HepG2 (cell line): ENCODE data around the gene RUNX3. TPM values are rescaled to one million over a fixed set of nuclear protein-coding genes. Genes with fewer than 3 reads are reported as not detected.
A peak's percentile ranks its signal among the peaks of the same experiment; 100 is the strongest.

Experiments
- ARHGAP35 ChIP-seq: sonication (generic); formaldehyde crosslinking; IDR thresholded peaks from 2 replicates; pipeline ENCODE4 v1.9.0; 2022; ENCODE audit warnings: mild to moderate bottlenecking, inconsistent platforms, moderate library complexity, missing genetic modification reagents, borderline replicate concordance
- CBX1 ChIP-seq: IDR thresholded peaks from one replicate; pipeline ENCODE4 v1.6.1; 2016; ENCODE audit warnings: antibody characterized with exemption, low read depth
- DMAP1 ChIP-seq: IDR thresholded peaks from 2 replicates; pipeline ENCODE4 v1.6.1; 2016
- FOXP4 ChIP-seq: sonication (generic); formaldehyde crosslinking; IDR thresholded peaks from 2 replicates; pipeline ENCODE4 v1.4.0; 2020; ENCODE audit warnings: missing genetic modification reagents
- MAZ ChIP-seq, 2 experiments: sonication (generic) in 1 of 2; formaldehyde crosslinking in 1 of 2; IDR thresholded peaks; 2 replicates each; pipeline versions ENCODE4 v1.5.0 to v1.6.1; 2012 to 2020; ENCODE audit warnings: low read depth in 2 of 2, mild to moderate bottlenecking in 2 of 2, borderline replicate concordance in 1 of 2, improper control_type of control experiment in 1 of 2, low read length in 1 of 2, missing genetic modification reagents in 1 of 2, moderate library complexity in 1 of 2
- MXI1 ChIP-seq: IDR thresholded peaks from 3 replicates; pipeline ENCODE4 v1.6.1; 2012; ENCODE audit warnings: low read depth, low read length, inconsistent platforms, borderline replicate concordance
- MYC ChIP-seq: sonication (generic); formaldehyde crosslinking; IDR thresholded peaks from 2 replicates; pipeline ENCODE4 v1.9.0; 2021; ENCODE audit warnings: missing genetic modification reagents, borderline replicate concordance
- PHF5A ChIP-seq: IDR thresholded peaks from one replicate; pipeline ENCODE4 v1.6.1; 2018; ENCODE audit warnings: low read depth, missing genetic modification reagents; ENCODE audit not compliant: unreplicated experiment
- POLR2AphosphoS5 ChIP-seq: IDR thresholded peaks from 2 replicates; pipeline ENCODE4 v1.6.1; 2012; ENCODE audit warnings: low read depth, low read length
- RFX3 ChIP-seq: IDR thresholded peaks from 2 replicates; pipeline ENCODE4 v1.6.1; 2016; ENCODE audit warnings: missing biosample characterization, missing genetic modification reagents
- RFXANK ChIP-seq: IDR thresholded peaks from 2 replicates; pipeline ENCODE4 v1.6.1; 2016
- SOX13 ChIP-seq, 3 experiments: fragments of 450-650 bp in 1 of 3; sonication (generic) in 1 of 3; formaldehyde crosslinking in 1 of 3; IDR thresholded peaks in 2 of 3; conservative IDR thresholded peaks in 1 of 3; 2 replicates each; pipeline versions ENCODE4 v1.5.0 to v1.6.1; 2016 to 2020; ENCODE audit warnings: antibody characterized with exemption in 1 of 3, mild to moderate bottlenecking in 1 of 3, missing compliant biosample characterization in 1 of 3, missing genetic modification reagents in 1 of 3, moderate library complexity in 1 of 3
- TRIM24 ChIP-seq: sonication (generic); formaldehyde crosslinking; IDR thresholded peaks from 2 replicates; pipeline ENCODE4 v1.8.0; 2022; ENCODE audit warnings: mild to moderate bottlenecking, missing genetic modification reagents
- TSC22D2 ChIP-seq: sonication (generic); formaldehyde crosslinking; IDR thresholded peaks from 2 replicates; pipeline ENCODE4 v1.5.1; 2020; ENCODE audit warnings: missing genetic modification reagents, mild to moderate bottlenecking, borderline replicate concordance
- YY1 ChIP-seq: IDR thresholded peaks from 2 replicates; pipeline ENCODE4 v1.6.1; 2011; ENCODE audit warnings: low read length, low read depth, moderate library complexity, mild to moderate bottlenecking; ENCODE audit not compliant: insufficient read depth, insufficient replicate concordance
- ZBTB20 ChIP-seq: sonication (generic); formaldehyde crosslinking; IDR thresholded peaks from 2 replicates; pipeline ENCODE4 v1.8.1; 2023; ENCODE audit warnings: missing genetic modification reagents, low read depth, mild to moderate bottlenecking, borderline replicate concordance
- ZFP90 ChIP-seq: sonication (generic); formaldehyde crosslinking; IDR thresholded peaks from 2 replicates; pipeline ENCODE4 v1.8.0; 2022; ENCODE audit warnings: missing genetic modification reagents, mild to moderate bottlenecking, inconsistent platforms, borderline replicate concordance
- ZNF101 ChIP-seq: sonication (generic); formaldehyde crosslinking; IDR thresholded peaks from 2 replicates; pipeline ENCODE4 v1.4.0; 2020; ENCODE audit warnings: mild to moderate bottlenecking, low read depth, missing genetic modification reagents, borderline replicate concordance
- ZNF121 ChIP-seq: sonication (generic); formaldehyde crosslinking; IDR thresholded peaks from 2 replicates; pipeline ENCODE4 v1.5.0; 2020; ENCODE audit warnings: mild to moderate bottlenecking, missing genetic modification reagents
- ZNF251 ChIP-seq: sonication (generic); formaldehyde crosslinking; IDR thresholded peaks from 2 replicates; pipeline ENCODE4 v1.9.0; 2021; ENCODE audit warnings: mild to moderate bottlenecking, missing genetic modification reagents
- ZNF589 ChIP-seq: sonication (generic); formaldehyde crosslinking; conservative IDR thresholded peaks from 2 replicates; pipeline ENCODE4 v1.8.0; 2022; ENCODE audit warnings: mild to moderate bottlenecking, moderate library complexity, missing genetic modification reagents
- ZNF749 ChIP-seq: sonication (generic); formaldehyde crosslinking; IDR thresholded peaks from 2 replicates; pipeline ENCODE4 v1.8.0; 2022; ENCODE audit warnings: mild to moderate bottlenecking, missing genetic modification reagents, moderate library complexity, borderline replicate concordance
- ZNF75D ChIP-seq: sonication (generic); formaldehyde crosslinking; IDR thresholded peaks from 2 replicates; pipeline ENCODE4 v1.8.1; 2023; ENCODE audit warnings: missing genetic modification reagents, mild to moderate bottlenecking, borderline replicate concordance
- ZNF839 ChIP-seq: sonication (generic); formaldehyde crosslinking; IDR thresholded peaks from 2 replicates; pipeline ENCODE4 v1.4.0; 2020; ENCODE audit warnings: missing genetic modification reagents, mild to moderate bottlenecking, borderline replicate concordance
- ZSCAN25 ChIP-seq: sonication (generic); formaldehyde crosslinking; IDR thresholded peaks from 2 replicates; pipeline ENCODE4 v1.8.0; 2022; ENCODE audit warnings: mild to moderate bottlenecking, missing genetic modification reagents
- polyA plus RNA-seq, 8 experiments: library from polyadenylated mRNA; depleted of rRNA in 3 of 8; stranded (reverse) in 7 of 8; unstranded in 1 of 8; fragments of >200 nt; fragmentation: Illumina TruSeq in 4 of 8; extraction: Trizol in 4 of 8; gene quantifications; 2 replicates each; pipeline versions ENCODE4 v1.2.1 to v1.2.3, GENCODE V29; 2011 to 2016; ENCODE audit warnings: low read depth in 4 of 8, missing spikeins in 1 of 8, mixed read lengths in 1 of 8; ENCODE audit not compliant: insufficient read depth in 1 of 8
- total RNA-seq, 5 experiments: library from RNA; depleted of rRNA; stranded (reverse); fragments of >200 nt; fragmentation: Illumina TruSeq; extraction: Trizol; gene quantifications; 2 replicates each; pipeline ENCODE4 v1.2.3, GENCODE V29; 2016; ENCODE audit warnings: low read depth in 1 of 5
- TF ChIP-seq, protein P1 (sequence below): IDR thresholded peaks from 2 replicates; pipeline ENCODE4 v1.6.1; 2016; ENCODE audit warnings: low read depth, borderline replicate concordance
- TF ChIP-seq, protein P2 (sequence below): fragments of 450-650 bp; IDR thresholded peaks from 2 replicates; pipeline ENCODE4 v1.6.1; 2017

Gene RUNX3
- total and polyA plus RNA-seq, 2 of the 13 experiments (the other 11 are each of a cell fraction or from before 2014, with no cell fraction given), result 0.04 to 0.22 TPM

DNA sequence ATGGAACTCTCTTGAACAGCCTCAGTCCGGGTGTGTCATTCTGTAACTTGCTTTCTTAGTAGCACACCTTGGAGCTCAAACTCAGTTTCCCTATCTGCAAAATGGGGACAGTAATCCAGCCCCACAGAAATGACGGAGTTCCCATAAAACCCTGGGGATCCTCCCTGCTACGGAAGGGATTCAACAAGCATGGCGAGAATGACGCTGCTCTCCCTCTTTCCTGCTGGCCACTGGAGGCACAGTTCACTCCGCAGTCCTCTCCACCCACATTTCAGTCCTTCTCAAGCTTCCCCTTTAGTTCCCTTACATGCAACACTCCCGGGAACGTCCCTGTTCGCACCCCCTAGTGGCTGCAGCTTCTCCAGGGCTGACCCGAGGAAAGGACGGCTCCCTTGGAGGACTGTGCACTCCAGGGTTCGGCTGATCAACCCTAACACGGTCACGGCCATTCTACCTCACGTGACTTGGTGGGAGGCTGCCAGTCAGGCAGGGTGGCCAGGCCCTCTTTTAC, 20.6 kb downstream of the RUNX3 start (continued):
- TF ChIP-seq ZNF251 (CRISPR knock-in tag) (no peak), CBX1 (no peak), ZNF101 (no peak), YY1 (peak; percentile 18), MYC (CRISPR knock-in tag) (0 out of 2 replicates have a peak, but pooled peaks have one; percentile 37), ZNF121 (no peak), ZNF749 (CRISPR knock-in tag) (no peak), ZNF589 (CRISPR knock-in tag) (no peak), ZNF75D (CRISPR knock-in tag) (no peak), ZFP90 (CRISPR knock-in tag) (no peak), ZNF839 (CRISPR knock-in tag) (no peak), MAZ (IDR thresholded peaks at IDR 0.05; ENCODE audit: borderline replicate concordance, low read depth, low read length) (no peak), MAZ (CRISPR knock-in tag; IDR thresholded peaks at IDR 0.05; ENCODE audit: low read depth) (no peak), SOX13 (IDR thresholded peaks at IDR 0.05) (no peak), SOX13 (CRISPR knock-in tag; conservative IDR thresholded peaks at IDR 0.05 in 1 of 2, IDR thresholded peaks at IDR 0.05 in 1 of 2) (no peak), ZBTB20 (no peak), TRIM24 (CRISPR knock-in tag) (no peak), ARHGAP35 (CRISPR knock-in tag) (no peak), MXI1 (no peak), DMAP1 (0 out of 2 replicates have a peak, but pooled peaks have one; percentile 28), PHF5A (CRISPR knock-in tag) (no peak), ZSCAN25 (CRISPR knock-in tag) (no peak), FOXP4 (CRISPR knock-in tag) (no peak), TSC22D2 (CRISPR knock-in tag) (no peak), POLR2AphosphoS5 (no peak), RFX3 (CRISPR knock-in tag) (no peak), RFXANK (CRISPR knock-in tag) (no peak)
- TF ChIP-seq, protein P1, sequence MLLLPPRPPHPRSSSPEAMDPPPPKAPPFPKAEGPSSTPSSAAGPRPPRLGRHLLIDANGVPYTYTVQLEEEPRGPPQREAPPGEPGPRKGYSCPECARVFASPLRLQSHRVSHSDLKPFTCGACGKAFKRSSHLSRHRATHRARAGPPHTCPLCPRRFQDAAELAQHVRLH (CRISPR knock-in tag), result 0 out of 2 replicates have a peak, but pooled peaks have one; percentile 27
- TF ChIP-seq, protein P2, sequence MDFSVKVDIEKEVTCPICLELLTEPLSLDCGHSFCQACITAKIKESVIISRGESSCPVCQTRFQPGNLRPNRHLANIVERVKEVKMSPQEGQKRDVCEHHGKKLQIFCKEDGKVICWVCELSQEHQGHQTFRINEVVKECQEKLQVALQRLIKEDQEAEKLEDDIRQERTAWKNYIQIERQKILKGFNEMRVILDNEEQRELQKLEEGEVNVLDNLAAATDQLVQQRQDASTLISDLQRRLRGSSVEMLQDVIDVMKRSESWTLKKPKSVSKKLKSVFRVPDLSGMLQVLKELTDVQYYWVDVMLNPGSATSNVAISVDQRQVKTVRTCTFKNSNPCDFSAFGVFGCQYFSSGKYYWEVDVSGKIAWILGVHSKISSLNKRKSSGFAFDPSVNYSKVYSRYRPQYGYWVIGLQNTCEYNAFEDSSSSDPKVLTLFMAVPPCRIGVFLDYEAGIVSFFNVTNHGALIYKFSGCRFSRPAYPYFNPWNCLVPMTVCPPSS, result no peak
